Stomach (tissue), 9 donors: ENCODE measurements around the gene ALDOC. TPM values are rescaled to one million over a fixed set of nuclear protein-coding genes. Genes with fewer than 3 reads are reported as not detected.
A peak's percentile ranks its signal among the peaks of the same experiment; 100 is the strongest.

ENCODE experiments used
- DNase-seq, 2 donors: peaks; one replicate each; pipeline versions ENCODE4 v3.0.0 to v3.0.0-alpha.2; 2013 to 2019
- H3K27ac ChIP-seq, 5 donors: fragments of 200-600 bp in 4 of 5; sonication (generic) in 4 of 5; one replicate each; pipeline ENCODE4 v1.5.1; 2013 to 2019; ENCODE audit warnings: mild to moderate bottlenecking in 1 of 5, moderate library complexity in 1 of 5
- H3K27me3 ChIP-seq, 3 donors: fragments of 200-600 bp; sonication (generic); one replicate each; pipeline ENCODE4 v1.5.1; 2017 to 2019; ENCODE audit warnings: mixed run types in 1 of 3
- H3K36me3 ChIP-seq, 4 donors: fragments of 200-600 bp; sonication (generic); 1 replicate in 3 of 4; 2 replicates in 1 of 4; pipeline ENCODE4 v1.5.1; 2016 to 2019
- H3K4me1 ChIP-seq, 4 donors: fragments of 200-600 bp; sonication (generic); one replicate each; pipeline ENCODE4 v1.5.1; 2016 to 2019
- H3K4me3 ChIP-seq, 4 donors: fragments of 200-600 bp; sonication (generic) in 3 of 4; one replicate each; pipeline ENCODE4 v1.5.1; 2016 to 2019; ENCODE audit warnings: mild to moderate bottlenecking in 1 of 4
- H3K9me3 ChIP-seq, 4 donors: fragments of 200-600 bp; sonication (generic); one replicate each; pipeline ENCODE4 v1.5.1; 2016 to 2019
- CTCF ChIP-seq, 7 experiments: fragments of 450-650 bp in 4 of 7; fragments of 200-600 bp in 3 of 7; sonication (generic) in 3 of 7; IDR thresholded peaks; one replicate each; pipeline ENCODE4 v1.5.1; 2016 to 2019; ENCODE audit warnings: antibody characterized with exemption in 7 of 7, control low read depth in 2 of 7, mild to moderate bottlenecking in 1 of 7
- EP300 ChIP-seq: sonication (generic); formaldehyde crosslinking; IDR thresholded peaks from one replicate; pipeline ENCODE4 v1.6.1; 2017; ENCODE audit warnings: antibody characterized with exemption
- POLR2A ChIP-seq, 4 donors: fragments of 450-650 bp; IDR thresholded peaks; one replicate each; pipeline ENCODE4 v1.6.1; 2016; ENCODE audit warnings: antibody characterized with exemption in 4 of 4, control low read depth in 2 of 4, mild to moderate bottlenecking in 1 of 4, moderate library complexity in 1 of 4
- POLR2AphosphoS5 ChIP-seq, 3 donors: sonication (generic); formaldehyde crosslinking; IDR thresholded peaks; one replicate each; pipeline ENCODE4 v1.6.1; 2016; ENCODE audit warnings: antibody characterized with exemption in 3 of 3
- WGBS, 5 donors: extraction: QIAGEN DNeasy Blood & Tissue Kit in 3 of 5; methylation state at CpG; one replicate each; pipeline versions ENCODE4 v1.1.5 to v1.1.7; 2013 to 2018; 5-methylcytosine and 5-hydroxymethylcytosine counted together
- intact Hi-C: fragments of 100-400 bp; cut with DNase I; formaldehyde crosslinking; loops from one replicate; pipeline ENCODE4 v1.15.1; 2023; ENCODE audit warnings: low total_unique reads
- polyA plus RNA-seq, 3 donors: library from polyadenylated mRNA; stranded (reverse); fragments of 200-250 nt; gene quantifications; one replicate each; pipeline ENCODE4 v1.2.3, GENCODE V29; 2013
- total RNA-seq, 5 donors: library from RNA; depleted of rRNA; stranded (reverse); fragments of >200 nt; gene quantifications; one replicate each; pipeline versions ENCODE4 v1.1.0 to v1.2.3, GENCODE V29; 2014 to 2016
- donor health status: healthy with polysubstance abuse.
- donor health status: Bipolar disorder and iron deficiency.
- donor health status: healthy.

ALDOC gene
- total and polyA plus RNA-seq, 8 donors = 0.89 to 54.8 (median 11.0) TPM

- H3K9me3 ChIP-seq = no peaks in the 10 kb centered on the region
- no peak for DNase-seq
- TF ChIP-seq CTCF (IDR thresholded peaks at IDR 0.05) (no peak), EP300 (no peak), POLR2AphosphoS5 (IDR thresholded peaks at IDR 0.05) (no peak), POLR2A (IDR thresholded peaks at IDR 0.05) (no peak)
- no peaks in the 10 kb centered on the region for H3K27me3 ChIP-seq
- H3K36me3 ChIP-seq = peaks cover 4 to 18% (median 15%) of the 10 kb centered on the region in 4 donors
- WGBS, 5 donors = 88 to 93% (median 90%) methylated on average over 3 to 14 of the region's 14 CpGs
- peaks cover 6 to 40% (median 31%) of the 10 kb centered on the region in 4 donors for H3K4me1 ChIP-seq
- H3K4me3 ChIP-seq = no peak overlapping the region
- H3K27ac ChIP-seq = peak overlapping the region in 1 of 5 donors; percentile 47
- intact Hi-C loops = no loop called here
Observed at GRCh38 chr17:28547096-28547622, 29.5 kb downstream of the ALDOC start.

GRCh38 chr17:28545787-28546415, 30.8 kb downstream of the ALDOC start:
- DNase-seq = no peak

GRCh38 chr17:28545141-28545503, 31.6 kb downstream of the ALDOC start:
- intact Hi-C loops = no loop called here
- no peak overlapping the region for H3K27ac ChIP-seq
- DNase-seq = no peak
- peaks cover 3 to 20% (median 12%) of the 10 kb centered on the region in 4 donors for H3K4me1 ChIP-seq
- no peaks in the 10 kb centered on the region for H3K27me3 ChIP-seq
- peaks cover 4 to 18% (median 15%) of the 10 kb centered on the region in 4 donors for H3K36me3 ChIP-seq
- TF ChIP-seq POLR2A (IDR thresholded peaks at IDR 0.05) (no peak), CTCF (IDR thresholded peaks at IDR 0.05) (no peak), EP300 (no peak), POLR2AphosphoS5 (IDR thresholded peaks at IDR 0.05) (no peak)
- H3K9me3 ChIP-seq = no peaks in the 10 kb centered on the region
- no peak overlapping the region for H3K4me3 ChIP-seq
- WGBS, 5 donors = 75 to 85% (median 81%) methylated on average over 2 of the region's 2 CpGs

More at GRCh38 chr17:28545787-28546415, 30.8 kb downstream of the ALDOC start:
- no peak overlapping the region for H3K27ac ChIP-seq
- intact Hi-C loops = no loop called here
- no peaks in the 10 kb centered on the region for H3K27me3 ChIP-seq
- 71 to 78% (median 73%) methylated on average over 6 of the region's 6 CpGs for WGBS, 5 donors
- TF ChIP-seq CTCF (IDR thresholded peaks at IDR 0.05) (no peak), POLR2A (IDR thresholded peaks at IDR 0.05) (no peak), EP300 (no peak), POLR2AphosphoS5 (IDR thresholded peaks at IDR 0.05) (no peak)
- H3K9me3 ChIP-seq = no peaks in the 10 kb centered on the region
- H3K4me1 ChIP-seq = peaks cover 3 to 28% (median 18%) of the 10 kb centered on the region in 4 donors
- no peak overlapping the region for H3K4me3 ChIP-seq
- peaks cover 4 to 18% (median 15%) of the 10 kb centered on the region in 4 donors for H3K36me3 ChIP-seq

- DNase-seq = no peak
- 84 to 88% (median 86%) methylated on average over 4 of the region's 4 CpGs for WGBS, 5 donors
- Histone ChIP-seq H3K4me1 (peaks cover under 1 to 15% (median 9%) of the 10 kb centered on the region in 4 donors), H3K27ac (no peak overlapping the region), H3K36me3 (peaks cover 4 to 18% (median 15%) of the 10 kb centered on the region in 4 donors), H3K4me3 (no peak overlapping the region), H3K9me3 (no peaks in the 10 kb centered on the region), H3K27me3 (no peaks in the 10 kb centered on the region)
- TF ChIP-seq EP300 (no peak), POLR2AphosphoS5 (IDR thresholded peaks at IDR 0.05) (no peak), POLR2A (IDR thresholded peaks at IDR 0.05) (no peak), CTCF (IDR thresholded peaks at IDR 0.05) (no peak)
- intact Hi-C loops = no loop called here
Observed at GRCh38 chr17:28544402-28545140, 32.1 kb downstream of the ALDOC start.
